Measurements from ENCODE around the gene RPS21. TPM values are rescaled to one million over a fixed set of nuclear protein-coding genes. Genes with fewer than 3 reads are reported as not detected.

The RPS21 gene
- polyA plus RNA-seq, 1 donor from 2014 or later: 1,633 TPM

DNA sequence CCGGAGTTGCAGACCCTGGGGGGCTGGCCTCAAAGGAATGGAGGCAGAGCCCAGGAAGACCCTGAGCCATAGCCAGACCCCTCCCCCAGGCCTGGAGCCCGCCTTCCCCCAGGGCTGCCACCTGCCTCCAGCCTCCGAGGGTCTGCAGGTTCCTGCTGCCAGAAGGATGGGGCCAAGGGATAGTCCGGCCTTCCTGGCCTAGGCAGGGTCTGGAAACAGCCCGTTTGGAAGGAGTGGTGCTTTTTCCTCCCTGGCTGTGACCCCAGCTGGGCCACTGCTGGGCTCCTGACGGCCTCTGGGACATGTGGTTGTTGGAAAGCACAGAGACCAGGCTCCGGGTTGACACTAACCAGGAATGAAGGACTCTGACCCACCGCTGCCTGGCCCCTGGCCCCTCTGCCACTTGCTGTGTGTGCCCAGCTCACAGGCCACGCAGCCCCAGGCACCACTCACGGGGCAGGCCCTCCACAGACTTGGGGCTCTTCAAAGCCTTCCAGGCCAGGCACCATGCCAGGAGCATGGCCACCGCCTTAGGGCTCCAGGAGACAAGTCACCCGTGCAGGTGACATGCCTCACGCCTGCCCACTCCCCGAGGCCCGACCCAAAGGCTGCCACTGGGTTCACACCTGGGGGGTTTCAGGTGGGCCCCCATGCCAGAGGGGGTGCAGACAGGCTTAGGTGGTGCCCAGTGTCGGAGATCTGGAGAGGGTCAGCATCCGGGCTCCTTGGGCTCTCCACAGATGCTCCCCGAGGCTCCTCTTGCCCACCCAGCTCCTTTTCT is 15.9 kb upstream of the RPS21 start:
- H3K79me2 ChIP-seq (replicated peaks; ENCODE audit: insufficient read depth, low read length): no peaks in the 10 kb centered on the region
- no peaks in the 10 kb centered on the region for H3F3A ChIP-seq (ENCODE audit: insufficient read depth, low read length, poor library complexity, severe bottlenecking)
- no peaks in the 10 kb centered on the region for H3K9me3 ChIP-seq (ENCODE audit: low read length)
- no peaks in the 10 kb centered on the region for H4K20me1 ChIP-seq (ENCODE audit: insufficient read depth)
- TF ChIP-seq SMC3 (conservative IDR thresholded peaks at IDR 0.05; ENCODE audit: poor library complexity) (no peak), RAD21 (conservative IDR thresholded peaks at IDR 0.05) (no peak), TAF1 (IDR thresholded peaks at IDR 0.05; ENCODE audit: low read depth) (no peak), EP300 (conservative IDR thresholded peaks at IDR 0.05; ENCODE audit: poor library complexity, severe bottlenecking) (no peak), EZH2 (IDR thresholded peaks at IDR 0.05; ENCODE audit: borderline replicate concordance, insufficient read depth, low read length, poor library complexity, severe bottlenecking) (no peak)
- TF ChIP-seq, protein P1, sequence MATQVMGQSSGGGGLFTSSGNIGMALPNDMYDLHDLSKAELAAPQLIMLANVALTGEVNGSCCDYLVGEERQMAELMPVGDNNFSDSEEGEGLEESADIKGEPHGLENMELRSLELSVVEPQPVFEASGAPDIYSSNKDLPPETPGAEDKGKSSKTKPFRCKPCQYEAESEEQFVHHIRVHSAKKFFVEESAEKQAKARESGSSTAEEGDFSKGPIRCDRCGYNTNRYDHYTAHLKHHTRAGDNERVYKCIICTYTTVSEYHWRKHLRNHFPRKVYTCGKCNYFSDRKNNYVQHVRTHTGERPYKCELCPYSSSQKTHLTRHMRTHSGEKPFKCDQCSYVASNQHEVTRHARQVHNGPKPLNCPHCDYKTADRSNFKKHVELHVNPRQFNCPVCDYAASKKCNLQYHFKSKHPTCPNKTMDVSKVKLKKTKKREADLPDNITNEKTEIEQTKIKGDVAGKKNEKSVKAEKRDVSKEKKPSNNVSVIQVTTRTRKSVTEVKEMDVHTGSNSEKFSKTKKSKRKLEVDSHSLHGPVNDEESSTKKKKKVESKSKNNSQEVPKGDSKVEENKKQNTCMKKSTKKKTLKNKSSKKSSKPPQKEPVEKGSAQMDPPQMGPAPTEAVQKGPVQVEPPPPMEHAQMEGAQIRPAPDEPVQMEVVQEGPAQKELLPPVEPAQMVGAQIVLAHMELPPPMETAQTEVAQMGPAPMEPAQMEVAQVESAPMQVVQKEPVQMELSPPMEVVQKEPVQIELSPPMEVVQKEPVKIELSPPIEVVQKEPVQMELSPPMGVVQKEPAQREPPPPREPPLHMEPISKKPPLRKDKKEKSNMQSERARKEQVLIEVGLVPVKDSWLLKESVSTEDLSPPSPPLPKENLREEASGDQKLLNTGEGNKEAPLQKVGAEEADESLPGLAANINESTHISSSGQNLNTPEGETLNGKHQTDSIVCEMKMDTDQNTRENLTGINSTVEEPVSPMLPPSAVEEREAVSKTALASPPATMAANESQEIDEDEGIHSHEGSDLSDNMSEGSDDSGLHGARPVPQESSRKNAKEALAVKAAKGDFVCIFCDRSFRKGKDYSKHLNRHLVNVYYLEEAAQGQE (IDR thresholded peaks at IDR 0.05; ENCODE audit: borderline replicate concordance): no peak
- H3K4me3 ChIP-seq (ENCODE audit: low read length): no peak overlapping the region
- H3K4me2 ChIP-seq (ENCODE audit: low read length): no peak overlapping the region
- H2AFZ ChIP-seq (ENCODE audit: low read depth, low read length): no peak overlapping the region
- H3K27ac ChIP-seq (ENCODE audit: low read length): no peak overlapping the region
- H3K9ac ChIP-seq (ENCODE audit: low read length): no peak overlapping the region
- H3K27me3 ChIP-seq (ENCODE audit: insufficient read depth, low read depth, low read length): no peaks in the 10 kb centered on the region
- H3K9me2 ChIP-seq (ENCODE audit: insufficient read depth, low read length): no peaks in the 10 kb centered on the region
- no peaks in the 10 kb centered on the region for H3K36me3 ChIP-seq (ENCODE audit: insufficient read depth, low read length)

DNA sequence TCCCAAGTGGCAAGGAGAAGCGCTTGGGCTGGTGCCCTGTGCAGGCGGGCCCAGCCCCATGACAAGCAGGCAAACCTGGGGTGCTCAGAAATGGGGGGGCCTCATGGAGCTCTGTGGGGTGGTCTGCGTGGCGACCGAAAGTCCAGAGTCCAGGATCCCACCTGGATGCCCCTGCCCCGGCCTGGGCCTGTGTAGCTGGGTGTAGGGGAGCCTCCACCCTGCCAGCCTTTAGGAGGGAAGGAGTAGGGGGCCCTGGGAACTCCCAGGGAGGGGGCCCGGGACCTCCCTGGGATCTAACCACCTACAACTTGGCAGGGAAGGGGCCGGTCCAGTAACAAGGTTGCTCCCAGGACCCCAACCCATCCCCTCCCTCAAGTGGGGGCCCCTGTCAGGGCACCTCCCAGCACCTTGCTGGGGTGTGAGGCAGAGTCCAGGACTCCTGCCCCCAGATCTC is 15.3 kb upstream of the RPS21 start:
- H3K36me3 ChIP-seq (ENCODE audit: insufficient read depth, low read length): no peaks in the 10 kb centered on the region
- no peaks in the 10 kb centered on the region for H3K27me3 ChIP-seq (ENCODE audit: insufficient read depth, low read depth, low read length)
- no peaks in the 10 kb centered on the region for H4K20me1 ChIP-seq (ENCODE audit: insufficient read depth)
- H3K4me2 ChIP-seq (ENCODE audit: low read length): no peak overlapping the region
- no peaks in the 10 kb centered on the region for H3K9me2 ChIP-seq (ENCODE audit: insufficient read depth, low read length)
- H3K27ac ChIP-seq (ENCODE audit: low read length): no peak overlapping the region
- H3K9ac ChIP-seq (ENCODE audit: low read length): no peak overlapping the region
- H2AFZ ChIP-seq (ENCODE audit: low read depth, low read length): no peak overlapping the region
- no peaks in the 10 kb centered on the region for H3K9me3 ChIP-seq (ENCODE audit: low read length)
- no peaks in the 10 kb centered on the region for H3F3A ChIP-seq (ENCODE audit: insufficient read depth, low read length, poor library complexity, severe bottlenecking)
- TF ChIP-seq RAD21 (conservative IDR thresholded peaks at IDR 0.05): no peak
- no peak for TF ChIP-seq MXI1 (conservative IDR thresholded peaks at IDR 0.05; ENCODE audit: poor library complexity, severe bottlenecking)
- no peak for TF ChIP-seq EP300 (conservative IDR thresholded peaks at IDR 0.05; ENCODE audit: poor library complexity, severe bottlenecking)
- no peak for TF ChIP-seq SMC3 (conservative IDR thresholded peaks at IDR 0.05; ENCODE audit: poor library complexity)
- TF ChIP-seq EZH2 (IDR thresholded peaks at IDR 0.05; ENCODE audit: borderline replicate concordance, insufficient read depth, low read length, poor library complexity, severe bottlenecking): no peak
- TF ChIP-seq, protein P1 (IDR thresholded peaks at IDR 0.05; ENCODE audit: borderline replicate concordance): no peak
- no peak for TF ChIP-seq POLR2AphosphoS5 (IDR thresholded peaks at IDR 0.05)
- TF ChIP-seq TAF1 (IDR thresholded peaks at IDR 0.05; ENCODE audit: low read depth): no peak
- TF ChIP-seq, protein P2, sequence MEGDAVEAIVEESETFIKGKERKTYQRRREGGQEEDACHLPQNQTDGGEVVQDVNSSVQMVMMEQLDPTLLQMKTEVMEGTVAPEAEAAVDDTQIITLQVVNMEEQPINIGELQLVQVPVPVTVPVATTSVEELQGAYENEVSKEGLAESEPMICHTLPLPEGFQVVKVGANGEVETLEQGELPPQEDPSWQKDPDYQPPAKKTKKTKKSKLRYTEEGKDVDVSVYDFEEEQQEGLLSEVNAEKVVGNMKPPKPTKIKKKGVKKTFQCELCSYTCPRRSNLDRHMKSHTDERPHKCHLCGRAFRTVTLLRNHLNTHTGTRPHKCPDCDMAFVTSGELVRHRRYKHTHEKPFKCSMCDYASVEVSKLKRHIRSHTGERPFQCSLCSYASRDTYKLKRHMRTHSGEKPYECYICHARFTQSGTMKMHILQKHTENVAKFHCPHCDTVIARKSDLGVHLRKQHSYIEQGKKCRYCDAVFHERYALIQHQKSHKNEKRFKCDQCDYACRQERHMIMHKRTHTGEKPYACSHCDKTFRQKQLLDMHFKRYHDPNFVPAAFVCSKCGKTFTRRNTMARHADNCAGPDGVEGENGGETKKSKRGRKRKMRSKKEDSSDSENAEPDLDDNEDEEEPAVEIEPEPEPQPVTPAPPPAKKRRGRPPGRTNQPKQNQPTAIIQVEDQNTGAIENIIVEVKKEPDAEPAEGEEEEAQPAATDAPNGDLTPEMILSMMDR (IDR thresholded peaks at IDR 0.05; ENCODE audit: poor library complexity, severe bottlenecking): no peak
- H3K4me3 ChIP-seq (ENCODE audit: low read length): no peak overlapping the region
- H3K79me2 ChIP-seq (replicated peaks; ENCODE audit: insufficient read depth, low read length): no peaks in the 10 kb centered on the region

All from neural cell (in vitro differentiated cells).